Cerebellar nuclear complex (tissue), 1 donor: Measurements from ENCODE around the gene MED25.

ENCODE experiments used
- DNase-seq, 2 experiments: peaks; one replicate each; lab custom pipeline; 2025; lab: John Stamatoyannopoulos, UW

The MED25 gene

DNA sequence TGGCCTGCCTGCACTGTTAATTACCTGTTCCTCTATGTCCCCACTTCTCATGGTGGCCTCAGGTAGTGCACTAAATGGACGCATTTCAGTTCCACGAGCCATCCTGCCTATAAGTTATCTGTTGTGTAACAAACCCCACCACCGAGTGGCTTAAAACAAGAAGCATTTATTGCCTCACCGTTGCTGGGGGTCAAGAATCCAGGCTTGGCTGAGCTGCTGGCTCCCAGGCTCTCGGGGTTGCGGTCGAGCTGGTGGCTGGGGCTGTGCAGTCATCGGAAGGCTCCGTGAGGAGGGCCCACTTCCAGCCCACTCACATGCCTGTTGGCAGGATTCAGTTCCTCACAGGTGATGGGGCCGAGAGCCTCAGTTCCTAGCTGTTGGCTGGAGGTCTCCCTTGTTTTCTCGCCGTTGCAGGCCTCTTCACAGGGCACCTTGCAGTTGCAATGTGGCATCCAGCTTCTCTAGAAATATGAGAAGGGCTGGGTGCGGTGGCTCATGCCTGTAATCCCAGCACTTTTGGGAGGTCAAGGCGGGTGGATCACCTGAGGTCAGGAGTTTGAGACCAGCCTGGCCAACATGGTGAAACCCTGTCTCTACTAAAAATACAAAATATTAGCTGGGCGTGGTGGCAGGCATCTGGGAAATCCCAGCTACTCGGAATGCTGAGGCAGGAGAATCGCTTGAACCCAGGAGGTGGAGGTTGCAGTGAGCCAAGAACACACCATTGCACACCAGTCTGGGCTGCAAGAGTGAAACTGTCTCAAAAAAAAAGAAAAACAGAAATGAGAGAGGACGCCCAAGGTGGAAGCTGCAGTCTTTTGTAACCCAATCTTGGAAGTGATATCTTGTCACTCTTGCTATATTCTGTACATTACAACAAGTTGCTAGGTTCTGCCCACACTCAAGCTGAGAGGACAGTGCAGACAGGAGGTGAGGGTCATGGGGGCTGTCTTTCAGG, 26.3 kb downstream of the MED25 start:
- DNase-seq, result no peak

DNA sequence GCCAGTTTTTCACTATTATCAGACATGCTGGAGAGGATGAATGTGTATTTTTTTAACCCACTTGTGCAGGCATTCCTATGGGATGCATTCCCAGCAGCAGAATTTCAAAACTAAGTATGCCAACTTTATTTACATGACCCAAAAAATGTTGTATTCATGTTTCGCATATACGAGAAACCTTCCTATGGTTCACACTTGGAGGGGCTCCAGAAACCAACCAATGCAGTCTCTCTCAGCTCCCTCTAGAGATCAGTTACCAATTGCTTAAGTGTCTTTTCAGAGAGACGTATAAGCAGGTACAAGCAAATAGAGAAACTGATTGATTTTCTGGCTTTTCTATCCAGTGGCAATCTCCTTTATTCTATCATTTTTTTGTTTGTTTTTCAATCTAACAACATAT, 27.3 kb downstream of the MED25 start:
- DNase-seq, result no peak

DNA sequence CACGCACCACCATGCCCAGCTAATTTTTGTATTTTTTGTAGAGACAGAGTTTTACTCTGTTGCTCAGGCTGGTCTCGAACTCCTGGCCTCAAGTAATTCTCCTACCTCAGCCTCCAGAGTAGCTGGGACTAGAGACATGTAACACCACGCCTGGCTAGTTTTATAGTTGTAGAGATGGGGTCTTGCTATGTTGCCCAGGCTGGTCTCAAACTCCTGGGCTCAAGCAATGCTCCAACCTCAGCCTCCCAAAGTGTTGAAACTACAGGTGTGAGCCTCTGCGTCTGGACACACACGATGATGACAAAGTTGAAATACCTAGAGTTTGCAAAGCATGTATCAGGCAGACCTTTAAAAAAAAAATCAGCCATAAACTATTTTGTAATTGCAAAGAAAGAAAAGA, 28.3 kb downstream of the MED25 start:
- no peak for DNase-seq

DNA sequence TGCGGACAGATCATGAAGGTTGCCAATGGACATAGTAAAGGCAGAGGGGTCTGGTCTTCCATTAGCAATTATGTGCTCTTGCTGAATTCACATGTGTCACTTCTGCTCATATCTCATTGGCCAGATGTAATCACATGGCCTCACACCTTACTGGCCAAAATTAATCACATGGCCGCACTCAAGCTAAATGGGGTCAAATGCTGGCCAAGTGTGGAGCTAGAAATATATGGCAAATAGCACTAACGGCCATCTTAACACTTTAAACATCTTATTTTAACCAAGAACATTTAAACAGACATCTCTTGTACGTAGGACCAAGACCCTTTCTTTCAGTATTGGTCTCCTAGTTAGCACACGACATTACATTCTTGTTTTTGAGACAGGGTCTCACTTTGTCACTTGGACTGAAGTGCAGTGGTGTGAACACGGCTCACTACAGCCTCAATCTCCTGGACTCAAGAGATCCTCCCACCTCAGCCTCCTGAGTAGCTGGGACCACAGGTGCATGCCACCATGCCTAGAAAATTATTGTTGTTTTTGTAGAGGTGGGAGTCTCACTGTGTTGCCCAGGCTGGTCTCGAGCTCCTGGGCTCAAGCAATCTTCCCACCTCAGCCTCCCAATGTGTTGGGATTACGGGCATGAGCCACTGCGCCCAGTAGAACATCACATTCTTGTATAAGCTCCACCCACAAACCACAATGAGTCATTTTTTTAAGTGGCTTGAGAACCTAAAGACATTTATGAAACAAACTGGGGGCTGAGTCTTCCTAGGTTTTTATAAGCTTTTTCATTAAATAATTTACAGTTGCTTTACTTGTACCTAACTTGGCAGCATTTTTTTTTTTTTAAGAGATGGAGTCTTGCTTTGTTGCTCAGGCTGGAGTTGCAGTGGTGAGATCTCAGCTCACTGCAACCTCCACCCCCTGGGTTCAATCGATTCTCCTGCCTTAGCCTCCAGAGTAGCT, 29.9 kb downstream of the MED25 start:
- DNase-seq, result no peak

DNA sequence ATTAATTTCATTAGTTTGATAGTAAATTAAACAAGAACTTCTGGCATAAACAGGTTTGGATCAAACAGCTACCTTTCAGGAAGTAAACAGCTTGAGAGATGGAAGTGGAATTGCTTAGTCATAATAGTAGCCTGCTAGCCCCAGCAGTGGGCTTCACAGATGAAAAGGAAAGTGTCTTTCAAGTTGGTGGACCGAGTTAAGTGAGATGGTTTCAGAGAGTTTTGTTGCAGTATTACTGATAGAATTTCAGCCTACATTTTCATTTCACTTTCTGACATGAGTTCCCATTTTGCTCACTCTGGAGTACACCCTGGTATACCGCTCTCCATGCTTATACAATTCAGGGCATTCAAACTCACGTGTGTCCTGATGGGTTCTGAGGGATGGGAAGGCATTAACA, 30.8 kb downstream of the MED25 start:
- DNase-seq, result no peak

DNA sequence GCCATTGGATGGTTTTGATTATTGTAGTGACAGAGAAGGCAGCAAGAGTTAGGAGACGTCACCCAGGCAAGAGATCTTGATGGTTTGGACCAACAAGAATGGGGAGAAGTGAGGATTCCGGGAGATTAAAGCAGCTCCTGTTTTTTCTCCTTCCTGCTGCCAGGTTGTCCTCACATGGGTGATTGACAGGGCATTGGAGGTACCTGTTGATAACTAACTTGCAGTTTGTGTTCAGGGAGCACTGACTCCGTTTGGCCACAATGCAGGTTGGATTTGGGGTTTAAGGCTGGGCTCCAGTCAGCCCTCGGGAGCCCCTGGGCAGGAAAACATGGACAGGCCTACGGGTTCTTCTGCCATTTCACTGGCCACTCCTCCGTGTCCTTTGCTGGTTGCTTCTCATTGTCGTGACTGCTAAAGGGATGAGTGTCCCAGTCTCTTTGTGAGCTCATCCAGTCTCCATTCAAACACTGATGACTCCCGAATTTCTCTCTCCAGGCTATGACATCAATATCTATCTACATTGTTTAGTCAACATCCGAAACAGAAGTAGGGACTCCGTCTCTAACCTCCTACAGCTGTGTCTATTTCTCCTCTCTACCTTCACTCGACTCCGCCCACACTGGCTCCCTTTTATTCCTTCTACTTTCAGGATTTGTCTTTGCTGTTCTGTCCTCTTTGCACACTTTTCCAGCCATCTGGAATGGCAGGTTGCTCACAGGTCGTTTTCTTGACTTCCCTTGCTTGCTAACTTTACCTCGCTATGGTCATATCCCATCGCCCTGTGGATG, 31.5 kb downstream of the MED25 start:
- no peak for DNase-seq

DNA sequence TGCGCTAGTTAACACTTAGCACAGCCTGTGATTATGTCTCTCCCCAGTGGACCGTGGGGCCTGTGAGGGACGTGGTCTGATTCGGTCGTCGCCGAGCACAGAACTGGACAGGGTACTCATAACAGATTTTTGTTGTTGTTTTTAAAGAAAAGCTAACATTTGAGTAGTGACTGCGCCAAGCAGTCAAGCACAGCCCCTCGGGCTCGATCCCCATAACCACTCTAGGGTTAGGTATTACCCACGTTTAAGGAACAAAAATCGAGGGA, 32.1 kb downstream of the MED25 start:
- no peak for DNase-seq

DNA sequence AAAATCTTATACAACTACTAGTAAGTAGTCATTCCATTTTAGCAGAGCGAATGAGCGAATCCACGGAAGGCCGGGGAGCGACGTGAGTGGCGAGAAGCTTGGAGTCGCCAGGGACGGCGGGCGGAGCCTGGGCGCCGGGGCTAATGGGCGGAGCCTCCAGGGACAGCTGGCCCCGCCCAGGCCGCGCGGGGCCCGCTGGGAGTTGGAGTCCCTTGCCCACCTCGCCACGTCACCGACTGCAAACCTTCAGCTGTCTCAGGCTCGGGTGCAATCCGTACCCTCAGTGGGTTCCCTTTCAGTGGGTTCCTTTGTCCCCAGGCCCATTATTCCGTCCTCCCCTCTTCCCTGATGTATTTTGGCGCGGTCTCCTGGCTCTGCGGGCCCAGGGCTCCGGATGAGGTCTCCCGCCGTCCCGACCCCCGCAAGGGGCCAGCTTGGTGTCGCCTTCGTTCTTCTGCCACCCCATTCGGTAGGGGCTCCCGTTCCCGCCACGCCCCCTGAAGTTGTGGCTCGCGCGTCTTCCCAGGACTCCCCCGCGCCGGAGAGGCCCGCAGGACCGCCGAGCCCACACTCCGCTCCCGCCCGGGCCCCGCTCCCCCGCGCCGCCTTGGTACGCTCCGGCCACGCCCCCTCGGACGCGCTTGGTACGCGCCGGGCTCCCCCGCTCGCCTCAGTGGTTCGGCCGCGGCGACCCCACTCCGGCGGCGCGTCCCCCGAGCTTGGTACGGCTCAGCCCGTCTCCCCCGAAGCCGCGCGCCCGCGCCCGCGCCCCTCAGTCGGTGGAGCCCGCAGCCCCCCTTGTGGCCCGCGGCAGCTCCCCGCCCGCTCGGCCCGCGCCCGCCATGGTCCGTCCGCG, 32.6 kb downstream of the MED25 start, which contains the start of gene PTOV1:
PTOV1 (plus strand) TSS at position 673 of the 856 bp plus-strand sequence.
- DNase-seq, result peak in 1 of 2 experiments; percentile 80

DNA sequence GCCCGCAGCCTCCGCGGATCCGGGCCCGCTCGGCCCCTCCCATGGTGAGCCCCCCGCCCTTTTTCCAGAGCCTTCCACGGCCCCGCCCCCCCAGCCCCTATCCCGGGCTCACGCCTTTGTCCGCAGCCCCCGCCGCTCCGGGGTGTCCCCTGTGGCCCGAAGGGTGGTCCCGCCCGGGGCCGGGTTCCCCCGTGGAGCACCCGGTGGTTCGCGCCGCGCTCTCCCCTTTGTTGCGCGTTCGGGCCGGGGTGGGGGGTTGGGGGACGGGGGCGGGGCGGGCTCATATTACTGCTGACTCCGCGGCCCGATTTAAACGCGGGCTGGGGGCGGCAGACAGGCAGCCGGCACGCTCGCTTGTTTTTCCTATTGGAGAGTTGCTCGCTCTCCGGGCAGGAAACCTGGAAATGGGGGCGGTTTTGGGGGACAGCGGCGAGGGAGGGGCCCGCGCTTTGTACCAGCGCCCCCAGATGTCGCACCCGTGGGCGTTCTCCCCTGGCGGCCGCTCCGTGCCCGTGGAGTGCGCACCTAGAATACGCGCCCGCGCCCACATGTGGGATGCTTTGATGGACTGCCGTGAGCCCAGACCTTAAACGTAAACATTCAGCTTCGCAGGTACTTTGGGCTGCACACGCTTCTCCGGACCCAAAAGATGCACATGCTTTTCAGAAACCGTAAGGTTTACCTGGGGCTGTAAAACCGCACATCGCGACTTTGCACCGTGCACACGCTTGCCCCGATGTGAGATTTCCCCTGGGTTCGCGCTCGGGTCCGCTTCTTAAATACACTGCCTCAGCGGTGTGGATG, 33.6 kb downstream of the MED25 start:
- DNase-seq, result no peak

DNA sequence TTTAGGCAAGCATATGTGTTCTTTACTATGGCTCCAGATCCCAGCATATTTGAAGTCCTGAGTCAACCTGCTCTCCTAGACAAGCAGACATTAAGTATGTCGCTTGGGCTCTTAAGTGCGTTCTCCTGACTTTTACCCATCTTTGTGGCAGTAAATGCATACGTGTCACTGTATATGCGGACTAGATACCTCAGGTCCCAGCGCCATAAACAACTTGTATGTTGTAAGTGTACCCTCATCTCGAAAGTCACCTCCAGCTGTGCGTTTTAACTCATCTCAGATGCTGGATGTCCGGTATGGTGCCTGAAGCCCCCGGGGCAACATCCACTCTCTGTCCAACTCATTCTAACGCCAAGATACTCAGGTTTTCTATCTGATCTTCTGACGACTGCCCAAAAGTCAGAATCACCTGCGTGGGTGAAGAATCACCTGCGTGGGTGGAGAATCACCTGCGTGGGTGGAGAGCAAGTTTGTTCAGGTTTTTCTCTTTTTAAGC, 34.6 kb downstream of the MED25 start:
- DNase-seq, result no peak

DNA sequence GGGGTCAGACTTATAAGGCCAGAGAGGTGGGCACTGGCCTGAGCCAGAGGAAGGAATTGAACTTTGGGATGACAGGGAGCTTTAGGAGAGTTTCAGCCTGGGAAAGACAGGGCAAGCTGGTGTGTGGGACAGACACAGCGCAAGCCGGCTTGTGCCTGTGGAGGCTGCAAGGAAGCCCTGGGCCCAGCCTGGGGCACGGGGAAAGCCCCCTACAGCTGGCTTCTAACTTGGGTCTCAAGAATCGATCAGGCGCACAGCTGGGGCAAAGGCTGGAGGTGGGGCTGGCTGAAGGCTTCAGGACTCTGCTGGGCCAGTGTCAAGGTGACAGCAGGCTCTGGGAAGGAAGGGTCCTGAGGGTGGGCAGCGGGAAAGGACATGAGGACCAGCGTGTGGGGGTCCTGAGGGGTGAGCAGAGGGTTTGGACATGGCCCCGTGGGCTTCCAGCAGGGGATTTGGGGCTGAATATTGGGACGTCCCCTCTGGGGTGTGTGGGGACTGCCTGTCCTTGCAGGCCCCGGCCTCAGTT, 35.8 kb downstream of the MED25 start:
- no peak for DNase-seq

DNA sequence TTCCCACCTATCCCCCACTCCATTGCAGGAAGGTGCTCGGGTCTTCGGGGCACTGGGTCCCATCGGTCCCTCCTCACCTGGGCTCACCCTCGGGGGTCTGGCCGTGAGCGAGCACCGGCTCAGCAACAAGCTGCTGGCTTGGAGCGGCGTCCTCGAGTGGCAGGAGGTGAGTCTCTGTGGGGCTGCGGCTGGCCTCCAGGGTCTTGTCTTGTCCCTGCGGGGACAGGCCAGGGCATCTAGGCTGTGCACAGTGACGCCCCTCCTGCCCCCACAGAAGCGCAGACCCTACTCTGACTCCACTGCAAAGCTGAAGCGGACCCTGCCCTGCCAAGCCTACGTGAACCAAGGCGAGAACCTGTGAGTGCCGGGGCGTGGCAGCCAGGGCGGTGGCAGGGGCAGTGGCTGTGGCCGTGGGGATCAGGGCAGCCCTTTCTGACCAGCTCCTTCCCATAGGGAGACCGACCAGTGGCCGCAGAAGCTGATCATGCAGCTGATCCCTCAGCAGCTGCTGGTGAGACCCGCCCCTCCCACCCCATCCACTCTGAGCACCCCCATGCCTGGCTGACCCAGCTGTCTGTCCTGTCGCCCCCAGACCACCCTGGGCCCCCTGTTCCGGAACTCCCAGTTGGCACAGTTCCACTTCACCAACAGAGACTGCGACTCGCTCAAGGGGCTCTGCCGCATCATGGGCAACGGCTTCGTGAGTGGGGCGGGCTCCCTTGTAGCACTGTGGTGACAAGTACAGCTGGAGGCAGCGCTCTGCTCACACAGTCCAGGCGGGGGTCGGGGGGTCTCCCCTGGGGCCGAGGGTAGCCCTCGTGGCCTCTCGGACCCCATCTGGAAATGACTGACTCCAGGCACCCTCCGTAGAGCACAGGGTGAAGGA, 36.5 kb downstream of the MED25 start:
- DNase-seq, result no peak

DNA sequence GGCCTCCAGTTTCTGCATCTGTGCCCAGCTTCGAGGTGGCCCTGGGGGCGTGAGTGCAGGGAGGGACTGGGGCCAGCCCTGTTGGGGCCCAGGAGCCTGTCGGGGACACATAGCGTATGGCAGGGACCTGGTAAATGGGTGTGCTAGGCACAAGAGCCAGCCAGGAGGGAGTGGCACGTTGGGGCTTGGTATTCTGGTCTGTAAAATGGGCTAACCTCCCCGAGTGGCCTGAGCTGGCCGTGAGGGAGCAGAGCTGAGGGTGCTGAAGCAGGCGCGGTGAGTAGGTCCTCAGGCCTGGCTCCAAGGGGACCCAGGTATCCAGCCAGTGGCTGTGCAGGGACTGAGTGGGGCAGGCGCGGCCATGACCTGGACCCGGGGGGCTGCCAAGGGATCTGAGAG, 37.2 kb downstream of the MED25 start:
- DNase-seq, result no peak

DNA sequence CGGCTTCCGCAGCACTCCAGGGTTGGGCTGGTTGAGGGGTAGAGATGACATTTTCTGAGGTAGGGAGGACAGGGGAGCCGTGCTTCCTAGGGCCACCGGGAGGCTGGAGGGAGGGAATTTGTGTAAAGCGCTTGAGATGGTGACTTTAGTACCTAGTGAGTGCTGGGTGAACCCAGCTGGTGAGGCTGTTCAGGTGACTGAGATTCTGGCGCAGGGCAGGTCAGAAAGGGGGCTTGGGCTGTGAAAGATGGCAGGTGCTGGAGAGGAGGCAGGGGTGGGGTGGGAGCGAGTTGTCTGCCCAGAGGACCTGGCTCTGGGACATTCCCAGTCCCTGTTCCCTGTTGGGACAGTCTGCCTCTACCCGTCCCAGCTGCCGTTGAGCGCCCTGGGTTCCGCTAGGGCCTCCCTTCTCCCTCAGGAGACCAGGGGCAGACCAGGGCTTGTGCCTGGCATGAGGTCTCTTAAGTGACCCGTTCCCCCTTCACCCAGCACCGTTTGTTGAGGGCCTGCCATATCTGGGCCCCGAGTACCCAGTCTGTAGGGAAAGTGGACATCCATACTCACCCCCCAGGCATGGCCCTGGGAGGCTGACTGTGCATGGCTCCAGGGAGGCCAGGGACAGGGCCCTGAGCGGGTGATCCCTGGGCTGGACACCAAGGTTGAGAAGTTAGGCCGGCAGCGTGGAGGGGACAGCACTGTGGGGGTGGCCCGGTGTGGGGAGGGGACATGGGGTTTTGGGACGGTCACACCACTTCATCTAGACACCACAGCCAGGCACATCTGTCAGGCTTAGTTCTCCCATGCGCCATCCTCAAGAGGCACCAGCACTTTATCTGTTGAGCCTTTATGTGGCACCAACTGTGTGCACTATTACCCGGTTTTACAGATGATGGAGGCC, 37.8 kb downstream of the MED25 start:
- no peak for DNase-seq

DNA sequence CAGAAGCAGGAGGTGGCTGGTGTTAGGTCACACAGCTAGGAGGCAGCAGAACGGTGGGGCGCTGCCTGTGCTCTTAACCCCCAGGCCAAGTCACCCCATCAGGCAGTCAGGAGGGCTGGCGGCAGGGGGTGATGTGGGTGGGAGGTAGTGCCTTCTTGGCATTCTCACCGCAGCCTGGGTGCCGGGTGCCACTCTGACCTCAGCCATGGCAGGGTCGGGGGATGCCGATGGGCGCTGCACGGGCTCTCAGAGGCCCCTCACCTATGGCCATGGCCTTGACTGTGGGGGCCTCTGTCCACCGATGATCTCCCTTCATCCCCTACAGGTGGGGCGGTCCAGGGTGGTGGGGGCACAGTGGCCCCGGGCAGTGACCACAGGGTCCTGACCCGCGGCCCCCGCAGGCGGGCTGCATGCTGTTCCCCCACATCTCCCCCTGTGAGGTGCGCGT, 38.5 kb downstream of the MED25 start:
- DNase-seq, result no peak

DNA sequence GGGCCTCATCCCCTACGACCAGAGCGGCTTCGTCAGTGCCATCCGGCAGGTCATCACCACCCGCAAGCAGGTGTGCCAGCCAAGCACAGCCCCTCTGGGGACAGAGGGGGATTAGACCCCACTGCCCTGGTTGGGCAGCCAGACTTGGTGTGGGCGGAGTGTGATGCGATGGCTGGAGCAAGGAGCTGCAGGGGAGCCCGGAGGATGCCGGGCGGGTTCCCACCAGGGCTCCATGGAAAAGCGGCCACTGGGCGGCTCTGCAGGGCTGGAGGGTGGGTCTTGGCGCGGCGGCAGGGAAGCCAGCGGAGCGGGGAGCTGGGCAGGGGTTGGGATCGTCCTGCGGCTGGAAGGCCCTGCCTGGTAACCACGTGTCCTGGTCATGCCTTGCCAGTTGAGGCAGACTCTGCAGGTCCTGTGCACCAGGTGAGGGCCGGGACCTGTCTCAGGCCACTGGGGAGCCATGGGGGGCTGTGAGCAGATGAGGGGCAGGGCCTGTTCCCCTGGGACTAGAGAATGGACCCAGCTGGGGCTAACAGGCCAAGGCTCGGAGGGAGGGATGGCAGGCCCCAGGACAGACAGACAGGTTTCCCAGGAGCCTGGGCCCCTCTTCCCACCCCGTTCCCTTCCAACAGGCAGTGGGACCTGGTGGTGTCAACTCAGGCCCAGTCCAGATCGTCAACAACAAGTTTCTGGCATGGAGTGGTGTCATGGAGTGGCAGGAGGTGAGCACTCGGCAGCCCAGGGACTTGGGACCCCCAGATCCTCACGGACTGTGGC, 39.2 kb downstream of the MED25 start:
- no peak for DNase-seq

DNA sequence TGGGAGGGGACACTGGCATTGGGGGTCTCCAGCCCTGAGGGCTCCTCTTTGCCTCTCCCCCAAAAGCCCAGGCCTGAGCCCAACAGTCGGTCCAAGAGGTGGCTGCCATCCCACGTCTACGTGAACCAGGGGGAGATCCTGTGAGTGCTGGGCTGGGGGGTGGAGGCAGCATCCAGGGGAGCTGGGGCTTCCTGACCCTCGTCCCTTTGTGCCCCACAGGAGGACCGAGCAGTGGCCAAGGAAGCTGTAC, 39.7 kb downstream of the MED25 start:
- DNase-seq, result no peak
